T-helper 22 cell (primary cell): ENCODE results near the gene PCDHGC3.

Experiments used
- DNase-seq: peaks from one replicate; pipeline ENCODE4 v3.0.0-alpha.2; 2020; ENCODE audit warnings: low read depth

The PCDHGC3 gene

DNA sequence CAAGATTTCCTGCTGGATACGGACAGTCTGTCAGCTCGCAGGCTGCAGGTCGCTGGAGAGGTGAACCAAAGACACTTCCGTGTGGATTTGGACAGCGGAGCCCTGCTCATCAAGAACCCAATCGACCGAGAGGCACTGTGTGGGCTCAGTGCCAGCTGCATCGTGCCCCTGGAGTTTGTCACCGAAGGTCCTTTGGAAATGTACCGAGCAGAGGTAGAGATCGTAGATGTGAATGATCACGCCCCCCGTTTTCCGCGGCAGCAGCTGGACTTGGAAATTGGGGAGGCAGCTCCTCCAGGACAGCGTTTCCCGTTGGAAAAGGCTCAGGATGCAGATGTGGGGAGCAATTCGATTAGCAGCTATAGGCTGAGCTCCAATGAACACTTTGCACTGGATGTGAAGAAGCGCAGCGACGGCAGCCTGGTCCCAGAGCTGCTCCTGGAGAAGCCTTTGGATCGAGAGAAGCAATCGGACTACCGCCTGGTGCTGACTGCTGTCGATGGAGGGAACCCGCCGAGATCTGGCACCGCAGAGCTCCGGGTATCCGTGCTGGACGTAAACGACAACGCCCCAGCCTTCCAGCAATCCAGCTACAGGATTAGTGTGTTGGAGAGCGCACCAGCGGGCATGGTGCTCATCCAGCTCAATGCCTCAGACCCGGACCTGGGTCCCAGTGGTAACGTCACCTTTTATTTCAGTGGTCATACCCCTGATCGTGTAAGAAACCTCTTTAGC is 9.7 kb downstream of the PCDHGC3 start:
- no peak for DNase-seq

DNA sequence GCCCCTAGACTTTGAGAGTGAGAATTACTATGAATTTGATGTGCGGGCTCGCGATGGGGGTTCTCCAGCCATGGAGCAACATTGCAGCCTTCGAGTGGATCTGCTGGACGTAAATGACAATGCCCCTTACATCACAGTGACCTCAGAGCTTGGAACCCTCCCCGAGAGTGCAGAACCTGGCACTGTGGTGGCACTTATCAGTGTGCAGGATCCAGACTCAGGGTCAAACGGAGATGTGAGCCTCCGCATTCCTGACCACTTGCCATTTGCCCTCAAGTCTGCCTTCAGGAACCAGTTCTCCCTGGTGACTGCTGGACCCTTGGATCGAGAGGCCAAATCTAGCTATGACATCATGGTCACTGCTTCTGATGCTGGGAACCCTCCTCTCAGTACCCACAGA is 10.3 kb downstream of the PCDHGC3 start:
- DNase-seq = no peak

DNA sequence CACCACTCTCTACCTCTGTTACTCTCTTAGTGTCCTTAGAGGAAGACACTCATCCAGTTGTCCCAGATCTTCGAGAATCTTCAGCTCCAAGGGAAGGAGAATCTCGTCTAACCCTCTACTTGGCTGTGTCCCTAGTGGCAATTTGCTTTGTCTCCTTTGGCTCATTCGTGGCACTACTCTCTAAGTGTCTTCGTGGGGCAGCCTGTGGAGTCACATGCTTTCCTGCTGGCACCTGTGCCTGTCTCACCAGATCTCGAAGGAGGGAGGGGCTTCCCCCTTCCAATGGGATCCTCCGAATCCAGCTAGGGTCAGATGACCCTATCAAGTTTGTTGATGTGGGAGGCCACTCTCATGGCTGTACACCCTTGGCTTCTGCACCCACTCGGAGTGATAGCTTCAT is 11.4 kb downstream of the PCDHGC3 start:
- no peak for DNase-seq

DNA sequence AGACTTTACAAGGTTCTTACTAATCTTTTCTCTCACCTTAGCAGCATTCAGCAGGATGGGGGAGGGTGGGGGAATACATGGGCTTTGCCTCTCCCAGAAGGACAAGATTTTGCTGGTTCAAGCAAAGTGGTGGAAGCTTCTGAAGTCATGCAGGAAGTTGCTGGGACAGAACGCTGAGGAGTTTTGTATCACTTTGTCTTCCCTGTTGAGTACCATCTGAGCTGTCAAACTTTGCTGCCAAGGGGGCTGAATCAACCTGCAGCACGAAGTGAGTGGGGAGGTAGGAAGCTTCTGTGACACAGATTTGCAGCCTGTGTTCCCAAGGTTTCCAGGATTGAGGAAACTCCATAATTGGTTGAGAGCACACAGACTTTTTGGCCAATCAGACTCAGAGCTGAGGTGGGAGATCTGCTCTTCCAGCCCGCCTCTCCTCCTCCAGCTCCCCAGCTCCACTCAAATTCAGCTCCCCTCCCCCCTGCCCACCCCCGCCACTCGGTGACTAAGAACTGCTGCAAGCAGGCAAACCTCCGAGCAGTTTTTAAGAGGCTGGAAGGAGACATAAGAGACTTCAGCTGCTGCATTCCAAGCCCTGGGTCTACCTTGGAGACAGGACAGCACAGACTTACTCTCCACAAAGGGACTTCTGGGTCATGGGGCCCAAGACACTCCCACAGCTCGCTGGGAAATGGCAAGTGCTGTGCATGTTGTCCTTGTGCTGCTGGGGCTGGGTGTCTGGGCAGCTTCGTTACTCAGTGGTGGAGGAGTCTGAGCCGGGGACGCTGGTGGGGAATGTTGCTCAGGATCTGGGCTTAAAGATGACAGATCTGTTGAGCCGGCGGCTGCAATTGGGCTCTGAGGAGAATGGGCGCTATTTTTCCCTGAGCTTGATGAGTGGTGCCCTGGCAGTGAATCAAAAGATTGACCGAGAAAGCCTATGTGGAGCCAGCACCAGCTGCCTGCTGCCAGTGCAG is 13.1 kb downstream of the PCDHGC3 start, which contains the start of gene PCDHGC5:
Gene PCDHGC5, plus strand, starts transcription at position 491 of the 971 bp plus-strand sequence. Its CDS starts 160 bp downstream, at position 651.
- DNase-seq = no peak

DNA sequence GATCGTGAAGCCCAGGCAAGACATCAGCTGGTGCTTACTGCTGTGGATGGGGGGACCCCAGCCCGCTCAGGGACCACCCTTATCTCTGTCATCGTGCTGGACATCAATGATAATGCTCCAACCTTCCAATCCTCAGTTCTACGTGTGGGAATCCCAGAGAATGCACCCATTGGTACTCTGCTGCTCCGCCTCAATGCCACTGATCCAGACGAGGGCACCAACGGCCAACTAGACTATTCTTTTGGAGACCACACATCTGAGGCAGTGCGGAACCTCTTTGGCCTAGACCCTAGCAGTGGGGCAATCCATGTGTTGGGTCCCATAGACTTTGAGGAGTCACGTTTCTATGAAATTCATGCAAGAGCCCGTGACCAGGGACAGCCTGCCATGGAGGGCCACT is 14.1 kb downstream of the PCDHGC3 start:
- DNase-seq = no peak

DNA sequence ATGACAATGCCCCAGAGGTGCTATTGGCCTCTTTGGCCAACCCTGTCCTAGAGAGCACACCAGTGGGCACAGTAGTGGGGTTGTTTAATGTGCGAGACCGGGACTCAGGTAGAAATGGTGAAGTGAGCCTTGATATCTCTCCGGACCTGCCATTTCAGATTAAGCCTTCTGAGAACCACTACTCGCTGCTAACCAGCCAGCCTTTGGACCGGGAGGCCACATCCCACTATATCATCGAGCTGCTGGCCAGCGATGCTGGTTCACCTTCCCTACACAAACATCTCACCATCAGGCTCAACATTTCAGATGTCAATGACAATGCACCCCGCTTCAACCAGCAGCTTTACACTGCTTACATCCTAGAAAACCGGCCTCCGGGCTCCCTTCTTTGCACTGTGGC is 14.5 kb downstream of the PCDHGC3 start:
- no peak for DNase-seq

DNA sequence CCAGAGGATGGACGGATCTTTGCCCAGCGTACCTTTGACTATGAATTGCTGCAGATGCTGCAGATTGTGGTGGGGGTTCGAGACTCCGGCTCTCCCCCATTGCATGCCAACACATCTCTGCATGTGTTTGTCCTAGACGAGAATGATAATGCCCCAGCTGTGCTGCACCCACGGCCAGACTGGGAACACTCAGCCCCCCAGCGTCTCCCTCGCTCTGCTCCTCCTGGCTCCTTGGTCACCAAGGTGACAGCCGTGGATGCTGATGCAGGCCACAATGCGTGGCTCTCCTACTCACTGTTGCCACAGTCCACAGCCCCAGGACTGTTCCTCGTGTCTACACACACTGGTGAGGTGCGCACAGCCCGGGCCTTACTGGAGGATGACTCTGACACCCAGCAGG is 15.0 kb downstream of the PCDHGC3 start:
- DNase-seq = no peak

DNA sequence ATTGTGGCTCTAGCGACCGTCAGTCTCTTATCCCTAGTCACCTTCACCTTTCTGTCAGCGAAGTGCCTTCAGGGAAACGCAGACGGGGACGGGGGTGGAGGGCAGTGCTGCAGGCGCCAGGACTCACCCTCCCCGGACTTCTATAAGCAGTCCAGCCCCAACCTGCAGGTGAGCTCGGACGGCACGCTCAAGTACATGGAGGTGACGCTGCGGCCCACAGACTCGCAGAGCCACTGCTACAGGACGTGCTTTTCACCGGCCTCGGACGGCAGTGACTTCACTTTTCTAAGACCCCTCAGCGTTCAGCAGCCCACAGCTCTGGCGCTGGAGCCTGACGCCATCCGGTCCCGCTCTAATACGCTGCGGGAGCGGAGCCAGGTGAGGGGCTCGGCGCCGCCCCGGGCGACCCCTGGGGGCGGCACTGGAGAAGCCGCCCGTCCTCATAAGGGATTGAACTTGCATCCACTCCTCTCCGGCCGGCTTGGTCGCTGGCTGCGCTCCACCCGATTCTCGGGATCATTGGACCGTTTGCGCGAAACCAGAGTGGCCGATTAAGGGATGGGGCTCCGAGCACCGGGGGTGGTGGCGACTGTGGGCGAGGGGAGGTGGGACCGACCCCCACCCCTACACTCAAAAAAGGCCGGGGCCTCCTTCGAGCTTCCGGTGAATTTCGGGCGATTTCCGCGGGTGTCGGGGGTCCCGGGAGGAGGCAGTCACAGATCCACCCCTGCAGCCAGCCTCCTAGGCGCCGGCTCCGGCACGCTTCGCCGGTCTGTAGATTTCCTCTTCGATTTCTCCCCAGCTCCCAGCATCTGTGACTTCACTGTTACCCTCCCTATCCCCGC is 15.8 kb downstream of the PCDHGC3 start:
- DNase-seq = no peak

DNA sequence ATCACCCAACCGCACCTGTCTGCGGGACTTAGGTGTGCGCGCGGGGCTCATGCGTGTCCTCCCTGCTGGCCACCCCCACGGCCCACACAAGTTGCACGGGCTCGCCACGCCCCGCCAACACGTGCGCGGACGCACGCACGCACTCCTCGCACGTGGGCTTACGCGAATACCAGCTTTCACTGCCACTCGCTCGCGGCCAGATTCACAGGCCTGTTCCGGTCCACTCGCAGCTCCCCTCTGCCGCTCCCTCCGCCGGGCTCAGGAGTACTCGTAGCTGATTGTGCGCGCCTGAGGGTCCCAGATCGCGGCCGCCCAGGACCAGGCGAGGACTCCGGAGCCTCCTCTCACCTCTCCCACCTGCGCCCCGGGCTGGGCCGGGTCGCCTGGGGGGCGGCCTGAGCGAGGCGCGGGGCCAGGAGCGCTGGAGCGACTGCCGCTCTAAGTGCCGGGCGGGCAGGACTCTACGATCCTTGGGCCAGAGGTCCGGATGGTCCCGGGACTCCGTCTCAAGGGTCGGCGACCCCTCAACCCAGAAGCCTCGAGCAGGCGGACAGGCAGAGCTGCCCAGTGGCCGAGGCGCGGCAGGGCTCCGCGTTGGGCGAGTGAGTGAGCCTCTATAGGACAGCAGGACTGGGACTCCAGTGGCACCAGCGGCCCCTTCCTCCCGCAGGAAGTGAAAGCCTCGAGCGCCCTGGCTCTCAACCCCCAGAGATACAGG is 16.6 kb downstream of the PCDHGC3 start:
- no peak for DNase-seq

DNA sequence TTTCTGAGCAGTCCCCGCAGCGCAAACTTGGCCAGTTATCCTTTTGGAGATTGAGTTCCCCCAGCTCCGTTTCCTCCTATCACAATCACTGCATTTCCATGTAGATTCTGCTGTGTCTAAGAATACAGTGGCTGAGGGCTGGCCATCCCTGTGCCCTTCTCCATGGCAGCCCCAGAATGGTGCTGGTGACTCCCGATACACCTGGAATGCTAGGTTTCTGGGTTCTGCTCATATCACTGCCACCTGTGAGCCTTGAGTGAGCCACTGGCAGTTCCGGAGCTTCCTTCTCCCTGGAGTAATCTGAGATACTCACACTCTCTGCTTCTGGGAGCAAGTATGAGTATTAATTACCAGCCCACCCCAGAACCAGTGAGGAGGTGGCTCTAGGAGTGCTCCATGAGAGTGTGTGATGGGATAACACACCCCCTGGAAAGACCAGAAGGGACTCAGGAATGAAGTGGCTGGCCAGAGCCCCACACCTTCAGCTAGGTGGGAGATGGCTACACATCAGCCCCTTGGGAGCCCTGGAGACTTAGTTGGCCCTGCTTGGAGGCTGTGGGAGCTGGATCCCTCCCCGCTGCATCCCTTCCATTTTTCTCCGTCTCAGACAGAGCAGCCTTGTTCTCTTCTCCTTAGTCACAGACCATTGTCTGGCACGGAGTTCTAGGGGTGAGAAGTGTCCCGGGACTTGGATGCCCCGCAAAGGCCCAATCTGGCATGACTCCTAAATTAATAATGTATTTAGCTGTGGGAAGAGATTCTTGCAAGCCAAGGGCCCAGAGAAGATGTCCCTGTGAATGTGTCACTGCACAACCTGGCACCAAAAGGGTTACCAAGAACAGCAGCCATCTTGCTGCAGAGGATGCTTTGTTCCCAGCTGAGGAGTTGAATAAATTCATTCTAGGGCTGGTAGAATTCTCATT is 18.0 kb downstream of the PCDHGC3 start:
- DNase-seq = no peak

DNA sequence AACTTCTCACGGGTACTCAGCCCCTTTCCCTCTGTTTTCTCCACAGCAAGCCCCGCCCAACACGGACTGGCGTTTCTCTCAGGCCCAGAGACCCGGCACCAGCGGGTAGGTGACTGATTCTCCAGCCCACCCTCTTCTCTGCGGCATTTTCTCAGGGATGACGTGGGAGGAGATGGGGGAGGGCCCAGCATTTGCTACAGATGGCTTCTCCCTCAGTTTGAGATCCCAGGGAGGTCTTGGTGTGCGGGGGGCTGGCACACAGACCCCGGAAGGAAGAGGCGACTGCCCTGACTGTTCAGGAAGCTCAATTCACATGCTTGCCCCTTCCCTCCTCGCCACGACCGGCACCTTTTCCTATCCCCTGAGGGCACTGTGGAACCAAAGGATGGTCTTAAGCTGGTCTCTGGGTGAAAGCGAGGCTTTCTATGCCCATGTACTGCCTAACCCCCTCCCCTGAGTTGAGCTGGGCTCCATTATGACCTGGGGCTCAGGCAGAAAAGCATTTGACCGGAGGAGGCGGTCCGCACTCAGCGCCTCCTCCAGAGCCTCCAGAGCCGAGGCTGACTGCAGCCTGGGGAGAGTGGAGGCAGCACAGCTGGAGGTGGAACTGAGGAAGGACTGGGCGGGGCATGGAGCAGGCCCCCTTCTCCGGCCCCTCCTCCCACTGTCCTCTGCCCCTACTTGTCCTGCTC is 19.1 kb downstream of the PCDHGC3 start:
- DNase-seq = no peak

DNA sequence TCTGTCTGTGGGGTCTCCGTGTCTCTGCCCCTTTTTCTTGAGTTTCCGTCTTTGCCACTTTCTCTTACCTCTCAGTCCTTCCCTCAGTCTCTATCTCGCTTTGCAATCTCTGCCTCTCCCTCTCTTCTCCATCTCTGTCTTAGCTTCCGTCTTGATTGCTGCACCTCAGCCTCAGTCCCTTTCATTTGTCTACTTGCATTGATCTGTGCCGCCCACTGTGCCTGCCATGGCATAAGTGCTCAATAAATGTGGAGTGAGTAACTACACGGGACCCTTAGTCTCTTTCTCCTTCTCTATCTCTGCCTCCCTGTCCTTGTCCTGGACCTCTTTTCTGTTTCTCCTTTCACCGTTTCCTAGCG is 19.7 kb downstream of the PCDHGC3 start:
- no peak for DNase-seq

DNA sequence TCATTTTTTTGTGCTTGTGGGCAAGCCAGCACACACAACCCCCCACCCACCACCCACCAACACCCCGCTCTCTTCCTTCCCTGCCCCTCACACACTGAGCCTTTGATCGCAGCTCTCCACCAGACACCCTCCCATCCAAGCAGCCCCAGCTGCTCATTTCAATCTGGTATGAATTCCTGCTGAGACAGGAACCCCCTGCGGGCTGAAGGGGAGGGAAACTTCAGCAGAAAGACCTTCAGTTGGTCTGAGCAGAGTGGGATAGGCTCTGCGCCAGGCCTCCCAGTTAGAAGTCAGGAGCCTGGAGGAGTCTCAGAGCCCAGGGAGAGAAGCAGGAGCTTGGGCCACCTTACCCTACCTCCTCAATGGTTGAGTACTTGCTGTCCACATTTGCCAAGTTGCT is 20.3 kb downstream of the PCDHGC3 start:
- DNase-seq = no peak

DNA sequence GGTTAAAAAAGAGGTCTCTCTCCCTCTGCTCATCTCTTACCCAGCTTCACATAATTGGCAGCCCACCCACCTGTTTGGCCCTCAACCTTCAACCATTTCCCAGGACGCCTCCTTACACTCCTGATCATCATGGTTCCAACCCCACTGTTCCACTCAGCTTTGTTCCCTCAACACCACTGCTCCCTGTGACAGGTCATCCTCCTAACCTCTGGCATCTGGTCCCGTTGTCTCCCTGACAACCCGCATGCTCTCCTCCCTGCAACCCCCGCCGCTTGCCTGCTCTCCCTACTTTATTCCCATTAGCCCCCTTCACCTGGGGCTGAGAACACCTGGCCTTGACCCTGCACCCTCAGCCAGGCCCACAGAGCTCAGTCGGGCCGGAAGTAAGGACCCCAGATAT is 26.0 kb downstream of the PCDHGC3 start:
- no peak for DNase-seq

DNA sequence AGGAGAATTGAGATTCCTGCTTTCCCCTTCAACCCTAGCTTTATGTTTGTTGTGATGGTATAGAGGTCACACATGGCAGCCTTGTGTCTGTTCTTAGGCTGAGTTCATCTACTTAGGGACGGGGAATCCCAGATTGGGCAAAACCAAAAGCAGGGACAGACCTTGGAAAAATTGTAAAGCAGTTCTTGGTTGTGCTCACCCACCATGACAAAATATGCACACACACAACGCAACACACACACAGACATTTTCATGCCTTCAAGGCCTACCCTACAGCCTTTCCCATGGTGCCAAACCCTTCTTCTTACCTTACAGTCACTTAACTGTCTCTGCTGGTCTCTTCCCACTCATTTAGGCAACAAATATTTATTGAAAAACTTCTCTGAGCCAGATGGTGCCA is 27.9 kb downstream of the PCDHGC3 start:
- no peak for DNase-seq

DNA sequence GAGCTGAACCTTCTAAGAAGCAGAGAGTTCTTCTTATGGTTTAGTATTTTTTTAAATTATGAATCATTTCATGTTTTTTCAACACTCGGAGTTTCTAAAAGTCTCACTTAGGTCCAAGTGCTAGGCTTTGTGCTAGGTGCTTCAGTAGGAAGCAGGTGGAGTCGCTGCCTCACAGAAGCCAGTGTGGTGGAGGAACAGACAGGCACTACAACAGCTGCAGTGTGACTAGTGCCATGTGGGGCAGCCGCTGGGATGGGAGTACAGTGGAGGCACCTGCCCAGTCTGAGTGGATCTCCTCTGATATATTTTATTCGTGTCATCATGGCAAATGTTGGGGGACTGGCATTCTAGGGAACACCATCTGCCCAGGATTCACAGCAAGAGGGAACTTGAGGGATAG is 28.4 kb downstream of the PCDHGC3 start:
- DNase-seq = no peak

DNA sequence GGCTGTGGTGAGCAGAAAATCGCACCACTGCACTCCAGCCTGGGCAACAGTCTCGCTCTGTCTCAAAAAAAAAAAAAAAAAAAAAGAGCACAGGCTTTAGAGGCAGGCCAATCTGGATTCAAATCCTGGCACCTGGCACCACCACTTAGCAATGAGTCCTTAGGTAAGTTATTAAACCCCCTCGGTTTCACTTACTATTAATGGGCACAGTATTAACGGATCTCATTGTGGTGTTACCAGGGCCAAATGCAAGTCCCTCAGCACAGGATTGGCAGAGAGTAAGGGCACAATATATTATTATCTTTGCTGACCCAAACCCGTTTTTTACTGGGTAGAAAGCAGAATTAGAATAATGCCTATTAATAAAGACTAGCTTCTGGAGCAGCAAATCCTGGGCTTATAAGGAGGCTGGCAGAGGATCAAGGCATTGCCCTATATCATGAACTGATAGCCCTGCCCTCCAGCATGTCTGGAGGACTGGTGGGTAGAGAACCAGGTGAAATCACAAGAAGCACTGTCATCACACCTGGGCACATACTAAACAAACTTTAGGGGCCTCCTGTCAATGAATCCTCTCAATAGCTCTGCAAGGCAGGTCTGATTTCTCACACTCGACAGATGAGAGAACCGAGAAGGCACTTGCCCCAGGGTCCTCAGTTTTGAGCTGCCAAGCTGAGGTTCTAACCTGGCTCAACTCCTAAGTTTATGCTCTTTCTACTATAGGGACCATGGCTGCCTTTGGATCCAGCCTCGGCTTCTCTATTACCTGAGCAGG is 30.8 kb downstream of the PCDHGC3 start:
- DNase-seq = no peak

DNA sequence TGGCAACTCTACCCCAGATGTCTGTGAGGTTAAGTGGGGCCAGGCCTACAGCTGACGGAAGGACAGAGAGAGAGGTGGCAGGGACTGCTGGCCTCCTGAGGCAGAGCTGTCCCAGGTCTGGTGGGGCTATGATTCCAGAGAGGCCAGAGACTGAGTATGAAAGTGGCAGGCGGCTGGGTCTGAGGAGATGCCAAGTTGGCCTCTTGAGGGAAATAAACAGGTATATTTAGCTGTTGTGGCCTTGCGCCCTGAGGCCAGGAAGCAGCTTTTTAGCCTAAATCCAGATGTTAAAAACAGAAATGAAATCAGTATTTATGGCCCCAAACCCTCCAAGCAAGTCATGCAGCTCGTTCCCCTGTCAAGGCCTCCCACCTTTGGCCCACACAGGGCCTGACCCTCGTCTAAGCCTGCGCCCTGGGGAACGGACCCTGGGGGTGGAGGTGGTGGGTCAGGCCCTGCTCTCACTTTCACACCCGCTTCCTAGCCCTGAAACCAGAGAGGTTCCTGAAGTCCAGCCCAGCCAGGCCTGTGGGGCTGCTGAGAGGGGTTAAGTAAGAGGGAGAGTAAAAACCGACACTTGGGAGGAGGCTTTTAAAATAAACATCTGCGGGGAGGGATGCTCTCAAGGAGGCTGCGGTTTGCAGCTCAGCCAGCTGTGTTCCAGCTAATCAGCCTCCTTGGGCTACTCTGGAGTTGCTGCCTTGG is 31.8 kb downstream of the PCDHGC3 start:
- no peak for DNase-seq

DNA sequence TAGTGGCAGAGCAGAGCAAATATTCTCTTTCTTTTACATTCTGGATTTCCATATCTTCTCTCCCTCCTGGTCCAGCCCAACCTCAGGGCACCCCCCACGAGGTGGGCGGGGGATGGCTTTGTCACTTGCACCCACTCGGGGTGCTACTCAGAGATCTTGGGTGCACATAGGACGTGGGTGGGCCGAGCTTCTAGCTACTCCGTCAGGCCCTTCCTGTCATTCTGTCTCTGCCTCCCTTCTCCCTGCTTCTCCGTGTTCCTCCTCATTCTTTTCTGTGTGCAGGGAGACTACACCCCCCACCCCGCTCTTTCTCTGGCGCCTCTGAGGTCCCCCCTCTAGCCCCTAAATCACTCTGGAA is 32.7 kb downstream of the PCDHGC3 start:
- no peak for DNase-seq
